Measurements from ENCODE around the gene LCE3C.

GRCh38 chr1:152645146-152645545, 45.1 kb downstream of the LCE3C start:
- TF ChIP-seq POLR2AphosphoS5 (IDR thresholded peaks at IDR 0.05; ENCODE audit: low read depth, low read length) = no peak
- TF ChIP-seq POLR2A (IDR thresholded peaks at IDR 0.05; ENCODE audit: low read depth, low read length) = no peak
- TF ChIP-seq TAF1 (IDR thresholded peaks at IDR 0.05; ENCODE audit: borderline replicate concordance, low read depth, low read length) = no peak
